HepG2 (cell line): ENCODE measurements around the gene PET100. TPM values are rescaled to one million over a fixed set of nuclear protein-coding genes. Genes with fewer than 3 reads are reported as not detected.

Experiments used
- KDM6A ChIP-seq: IDR thresholded peaks from 2 replicates; pipeline ENCODE4 v1.6.1; 2016; ENCODE audit warnings: low read depth
- MED8 ChIP-seq: sonication (generic); formaldehyde crosslinking; IDR thresholded peaks from 2 replicates; pipeline ENCODE4 v1.8.1; 2023; ENCODE audit warnings: mild to moderate bottlenecking, missing genetic modification reagents; ENCODE audit not compliant: insufficient replicate concordance
- MLLT10 ChIP-seq: sonication (generic); formaldehyde crosslinking; IDR thresholded peaks from 2 replicates; pipeline ENCODE4 v1.4.0; 2020; ENCODE audit warnings: missing genetic modification reagents
- MZF1 ChIP-seq: sonication (generic); formaldehyde crosslinking; IDR thresholded peaks from 2 replicates; pipeline ENCODE4 v1.8.1; 2023; ENCODE audit warnings: mild to moderate bottlenecking, missing genetic modification reagents, borderline replicate concordance
- NFE2 ChIP-seq: sonication (generic); formaldehyde crosslinking; IDR thresholded peaks from 2 replicates; pipeline ENCODE4 v1.4.0; 2020; ENCODE audit warnings: missing genetic modification reagents
- ZNF496 ChIP-seq: sonication (generic); formaldehyde crosslinking; IDR thresholded peaks from 2 replicates; pipeline ENCODE4 v1.8.1; 2023; ENCODE audit warnings: mild to moderate bottlenecking, moderate library complexity, missing genetic modification reagents; ENCODE audit not compliant: insufficient replicate concordance
- polyA plus RNA-seq, 8 experiments: library from polyadenylated mRNA; depleted of rRNA in 3 of 8; stranded (reverse) in 7 of 8; unstranded in 1 of 8; fragments of >200 nt; fragmentation: Illumina TruSeq in 4 of 8; extraction: Trizol in 4 of 8; gene quantifications; 2 replicates each; pipeline versions ENCODE4 v1.2.1 to v1.2.3, GENCODE V29; 2011 to 2016; ENCODE audit warnings: low read depth in 4 of 8, missing spikeins in 1 of 8, mixed read lengths in 1 of 8; ENCODE audit not compliant: insufficient read depth in 1 of 8
- total RNA-seq, 5 experiments: library from RNA; depleted of rRNA; stranded (reverse); fragments of >200 nt; fragmentation: Illumina TruSeq; extraction: Trizol; gene quantifications; 2 replicates each; pipeline ENCODE4 v1.2.3, GENCODE V29; 2016; ENCODE audit warnings: low read depth in 1 of 5
- TF ChIP-seq, protein P1 (sequence below): sonication (generic); formaldehyde crosslinking; IDR thresholded peaks from 2 replicates; pipeline ENCODE4 v1.4.0; 2020; ENCODE audit warnings: missing genetic modification reagents
- TF ChIP-seq, protein P2 (sequence below): sonication (generic); formaldehyde crosslinking; IDR thresholded peaks from 2 replicates; pipeline ENCODE4 v1.5.0; 2020; ENCODE audit warnings: mild to moderate bottlenecking, missing genetic modification reagents

Gene PET100
- total and polyA plus RNA-seq, 2 of the 13 experiments (the other 11 are each of a cell fraction or from before 2014, with no cell fraction given), result 22.3 to 66.5 TPM

DNA sequence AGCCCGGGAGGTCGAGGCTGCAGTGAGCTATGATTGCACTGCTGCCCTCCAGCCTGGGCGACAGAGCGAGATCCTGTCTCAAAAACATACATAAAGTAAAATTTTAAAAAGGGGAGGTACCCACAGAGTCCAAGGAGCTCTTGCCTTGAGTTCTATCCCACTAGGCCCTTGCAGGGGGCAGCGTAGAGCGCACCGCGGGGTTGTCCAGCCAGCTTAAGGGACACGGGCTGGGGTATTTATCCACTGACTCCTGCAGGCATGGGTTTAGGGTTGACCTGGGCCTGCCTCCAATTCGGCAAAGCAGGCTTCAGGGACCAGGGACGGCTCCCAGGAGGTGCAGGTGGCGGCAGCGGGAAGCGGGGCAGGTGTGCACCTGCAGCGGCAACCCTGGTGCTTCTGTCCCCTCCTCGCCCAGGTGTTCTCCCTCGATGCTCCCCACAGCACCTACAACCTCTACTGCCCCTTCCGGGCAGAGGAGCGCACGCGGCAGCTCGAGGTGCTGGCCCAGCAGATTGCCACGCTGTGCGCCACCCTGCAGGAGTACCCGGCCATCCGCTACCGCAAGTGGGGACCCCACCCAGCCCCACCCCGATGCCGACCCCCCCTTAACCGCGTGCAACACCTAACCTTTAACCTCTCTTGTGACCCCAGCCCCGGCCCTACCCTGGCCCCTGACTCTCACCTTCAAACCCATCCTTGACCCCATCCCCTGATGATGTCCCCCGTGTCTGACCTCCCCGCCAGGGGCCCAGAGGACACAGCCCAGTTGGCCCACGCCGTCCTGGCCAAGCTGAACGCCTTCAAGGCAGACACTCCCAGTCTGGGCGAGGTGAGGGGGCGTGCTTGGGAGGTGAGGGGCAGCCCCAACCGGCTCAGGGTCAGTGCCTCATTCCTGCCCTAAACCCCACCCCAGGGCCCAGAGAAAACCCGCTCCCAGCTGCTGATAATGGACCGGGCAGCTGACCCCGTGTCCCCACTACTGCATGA lies 12.0 kb downstream of the PET100 start (continued):
- TF ChIP-seq ZNF496 (no peak), MZF1 (CRISPR knock-in tag) (no peak), KDM6A (CRISPR knock-in tag) (no peak), MLLT10 (CRISPR knock-in tag) (no peak), NFE2 (CRISPR knock-in tag) (no peak), MED8 (CRISPR knock-in tag) (no peak)
- TF ChIP-seq, protein P1, sequence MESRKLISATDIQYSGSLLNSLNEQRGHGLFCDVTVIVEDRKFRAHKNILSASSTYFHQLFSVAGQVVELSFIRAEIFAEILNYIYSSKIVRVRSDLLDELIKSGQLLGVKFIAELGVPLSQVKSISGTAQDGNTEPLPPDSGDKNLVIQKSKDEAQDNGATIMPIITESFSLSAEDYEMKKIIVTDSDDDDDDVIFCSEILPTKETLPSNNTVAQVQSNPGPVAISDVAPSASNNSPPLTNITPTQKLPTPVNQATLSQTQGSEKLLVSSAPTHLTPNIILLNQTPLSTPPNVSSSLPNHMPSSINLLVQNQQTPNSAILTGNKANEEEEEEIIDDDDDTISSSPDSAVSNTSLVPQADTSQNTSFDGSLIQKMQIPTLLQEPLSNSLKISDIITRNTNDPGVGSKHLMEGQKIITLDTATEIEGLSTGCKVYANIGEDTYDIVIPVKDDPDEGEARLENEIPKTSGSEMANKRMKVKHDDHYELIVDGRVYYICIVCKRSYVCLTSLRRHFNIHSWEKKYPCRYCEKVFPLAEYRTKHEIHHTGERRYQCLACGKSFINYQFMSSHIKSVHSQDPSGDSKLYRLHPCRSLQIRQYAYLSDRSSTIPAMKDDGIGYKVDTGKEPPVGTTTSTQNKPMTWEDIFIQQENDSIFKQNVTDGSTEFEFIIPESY, result 0 out of 2 replicates have a peak, but pooled peaks have one; percentile 7
- TF ChIP-seq, protein P2, sequence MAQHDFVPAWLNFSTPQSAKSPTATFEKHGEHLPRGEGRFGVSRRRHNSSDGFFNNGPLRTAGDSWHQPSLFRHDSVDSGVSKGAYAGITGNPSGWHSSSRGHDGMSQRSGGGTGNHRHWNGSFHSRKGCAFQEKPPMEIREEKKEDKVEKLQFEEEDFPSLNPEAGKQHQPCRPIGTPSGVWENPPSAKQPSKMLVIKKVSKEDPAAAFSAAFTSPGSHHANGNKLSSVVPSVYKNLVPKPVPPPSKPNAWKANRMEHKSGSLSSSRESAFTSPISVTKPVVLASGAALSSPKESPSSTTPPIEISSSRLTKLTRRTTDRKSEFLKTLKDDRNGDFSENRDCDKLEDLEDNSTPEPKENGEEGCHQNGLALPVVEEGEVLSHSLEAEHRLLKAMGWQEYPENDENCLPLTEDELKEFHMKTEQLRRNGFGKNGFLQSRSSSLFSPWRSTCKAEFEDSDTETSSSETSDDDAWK (CRISPR knock-in tag), result no peak
